ENCODE results near the gene GRIPAP1.
A peak's percentile ranks its signal among the peaks of the same experiment; 100 is the strongest.

GRIPAP1 gene

DNA sequence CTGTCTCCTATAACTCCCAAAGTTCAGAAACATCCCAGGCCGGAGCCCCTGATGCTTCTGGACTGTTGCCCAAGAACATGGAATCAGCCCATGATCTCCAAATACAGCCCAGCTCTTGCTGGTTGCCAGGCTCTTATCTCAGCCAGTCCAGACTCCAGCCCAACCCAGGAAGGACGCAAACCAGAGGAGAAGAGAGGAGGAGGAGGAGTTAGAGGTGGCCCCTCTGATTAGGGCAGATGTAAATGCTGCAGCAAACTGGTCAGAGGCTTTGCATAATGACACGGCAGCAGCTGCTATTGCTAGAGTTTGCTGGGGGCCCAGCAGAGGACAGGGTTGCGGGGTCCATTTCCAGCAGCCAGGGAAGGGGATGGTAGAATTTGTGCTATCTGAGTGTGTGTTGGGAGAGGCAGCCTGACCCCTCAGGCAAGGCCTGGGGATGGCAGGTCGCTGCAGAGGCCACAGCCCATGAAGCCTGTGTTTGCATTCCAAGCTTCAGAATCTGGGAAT is 40.4 kb downstream of the GRIPAP1 start:
- WGBS (ENCODE audit: insufficient coverage, insufficient read length), result no CpG with 5 or more reads among the region's 5 CpGs
- H3K27me3 ChIP-seq (ENCODE audit: control insufficient read depth, insufficient read depth, low read length), result no peaks in the 10 kb centered on the region
- H3K27ac ChIP-seq (ENCODE audit: low read length), result no peak overlapping the region
- no peaks in the 10 kb centered on the region for H3K36me3 ChIP-seq (ENCODE audit: control insufficient read depth, insufficient read depth, low read length)
- H3K4me3 ChIP-seq (ENCODE audit: low read length), result no peak overlapping the region
- H3K9me3 ChIP-seq (ENCODE audit: control insufficient read depth, insufficient read depth, low read length), result no peaks in the 10 kb centered on the region
- DNase-seq (ENCODE audit: low read depth, low spot score), result no peak
- no peaks in the 10 kb centered on the region for H3K4me1 ChIP-seq (ENCODE audit: control insufficient read depth, insufficient read depth, low read length)

DNA sequence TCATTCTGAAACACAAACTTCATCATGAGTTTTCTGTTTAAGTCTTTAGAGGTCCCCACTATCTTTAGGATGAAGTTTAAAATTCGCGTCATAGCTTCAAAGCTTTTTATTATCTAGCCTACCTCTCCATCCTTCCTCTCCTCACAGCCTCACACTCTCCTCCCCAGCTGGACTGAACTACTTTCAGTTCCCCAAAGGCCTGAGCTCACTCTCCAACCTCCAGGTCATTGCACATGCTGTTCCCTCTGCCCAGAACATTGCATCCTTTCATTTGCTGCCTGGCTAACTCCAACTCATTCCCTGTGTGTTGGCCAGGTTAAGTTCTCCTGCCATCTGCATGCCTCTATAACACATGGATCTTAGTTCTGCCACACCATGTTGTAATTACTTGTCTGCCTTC is 41.8 kb downstream of the GRIPAP1 start:
- Histone ChIP-seq H3K36me3 (ENCODE audit: control insufficient read depth, insufficient read depth, low read length) (peaks cover 1% of the 10 kb centered on the region; the same call in 1 of the 2 replicates), H3K4me1 (ENCODE audit: control insufficient read depth, insufficient read depth, low read length) (no peaks in the 10 kb centered on the region), H3K4me3 (ENCODE audit: low read length) (no peak overlapping the region), H3K27me3 (ENCODE audit: control insufficient read depth, insufficient read depth, low read length) (no peaks in the 10 kb centered on the region), H3K27ac (ENCODE audit: low read length) (no peak overlapping the region), H3K9me3 (ENCODE audit: control insufficient read depth, insufficient read depth, low read length) (no peaks in the 10 kb centered on the region)
- no peak for DNase-seq (ENCODE audit: low read depth, low spot score)
- WGBS (ENCODE audit: insufficient coverage, insufficient read length), result no CpG with 5 or more reads among the region's 2 CpGs

DNA sequence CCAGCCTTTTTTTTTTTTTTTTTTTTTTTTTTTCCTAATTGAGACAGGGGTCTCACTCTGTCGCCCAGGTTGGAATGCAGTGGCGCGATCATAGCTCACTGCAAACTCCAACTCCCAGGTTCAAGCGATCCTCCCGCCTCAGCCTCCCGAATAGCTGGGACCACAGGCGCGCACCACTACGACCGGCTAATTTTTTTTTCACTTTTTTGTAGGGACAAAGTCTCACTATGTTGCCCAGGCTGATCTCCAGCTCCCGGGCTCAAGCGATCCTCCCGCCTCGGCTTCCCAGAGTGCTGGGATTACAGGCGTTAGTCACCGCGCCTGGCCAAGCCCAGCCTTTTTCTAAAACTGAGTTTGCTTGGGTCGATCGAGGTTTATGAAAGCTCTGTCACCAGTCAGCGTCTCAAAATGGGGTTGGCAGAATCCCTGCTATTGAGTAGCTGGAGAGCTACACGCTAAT is 43.4 kb downstream of the GRIPAP1 start:
- no peaks in the 10 kb centered on the region for H3K4me1 ChIP-seq (ENCODE audit: control insufficient read depth, insufficient read depth, low read length)
- H3K27ac ChIP-seq (ENCODE audit: low read length), result no peak overlapping the region
- H3K9me3 ChIP-seq (ENCODE audit: control insufficient read depth, insufficient read depth, low read length), result no peaks in the 10 kb centered on the region
- WGBS (ENCODE audit: insufficient coverage, insufficient read length), result no CpG with 5 or more reads among the region's 21 CpGs
- H3K27me3 ChIP-seq (ENCODE audit: control insufficient read depth, insufficient read depth, low read length), result no peaks in the 10 kb centered on the region
- no peak for DNase-seq (ENCODE audit: low read depth, low spot score)
- H3K36me3 ChIP-seq (ENCODE audit: control insufficient read depth, insufficient read depth, low read length), result peaks cover 4% of the 10 kb centered on the region; the same call in 1 of the 2 replicates
- H3K4me3 ChIP-seq (ENCODE audit: low read length), result peak overlapping the region; percentile 50; the same call in 1 of the 2 replicates

DNA sequence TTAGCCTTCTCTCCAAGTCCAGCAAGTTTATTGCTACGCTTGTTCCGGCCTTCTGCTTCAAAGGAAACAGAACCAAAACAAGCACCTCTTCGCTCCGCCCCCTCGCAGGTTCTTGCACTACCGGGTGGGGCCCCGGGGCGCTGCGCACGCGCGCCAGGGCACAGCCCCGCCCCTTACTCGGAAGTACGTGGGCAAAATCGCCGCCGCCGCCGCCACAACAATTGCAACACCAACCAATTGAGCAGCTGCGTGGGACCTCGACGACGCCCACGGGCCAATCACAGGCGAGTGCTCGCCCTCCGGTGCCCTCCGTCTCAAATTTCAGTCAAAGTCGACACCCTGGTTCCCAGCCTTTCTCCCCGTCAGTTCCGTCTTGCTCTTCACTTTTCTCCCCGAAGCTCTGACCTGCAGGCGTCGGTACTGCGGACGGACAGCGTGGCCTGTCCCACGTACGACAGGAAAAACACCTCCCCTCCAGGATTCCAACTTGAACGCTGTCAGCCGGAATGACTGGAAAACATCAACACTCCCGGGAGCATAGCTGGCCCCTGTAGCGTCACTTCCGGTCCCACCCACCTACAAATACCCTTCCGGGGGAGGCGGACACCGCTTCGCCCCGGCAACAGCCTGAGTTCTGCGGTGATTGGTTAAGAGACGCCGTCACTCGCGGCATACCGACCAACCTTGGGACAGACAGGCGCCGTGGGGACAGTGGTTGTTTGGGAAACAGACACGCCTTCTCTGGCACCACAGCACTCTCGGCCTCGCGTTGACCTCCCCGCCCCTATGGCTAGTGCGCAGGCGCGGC is 44.0 kb downstream of the GRIPAP1 start:
- Histone ChIP-seq H3K27ac (ENCODE audit: low read length) (no peak overlapping the region), H3K9me3 (ENCODE audit: control insufficient read depth, insufficient read depth, low read length) (no peaks in the 10 kb centered on the region), H3K36me3 (ENCODE audit: control insufficient read depth, insufficient read depth, low read length) (peaks cover 4% of the 10 kb centered on the region; the same call in 1 of the 2 replicates), H3K27me3 (ENCODE audit: control insufficient read depth, insufficient read depth, low read length) (no peaks in the 10 kb centered on the region), H3K4me1 (ENCODE audit: control insufficient read depth, insufficient read depth, low read length) (no peaks in the 10 kb centered on the region), H3K4me3 (ENCODE audit: low read length) (peak overlapping the region; percentile 71; the same call in 1 of the 2 replicates)
- peak; percentile 84 for DNase-seq (ENCODE audit: low read depth, low spot score)
- WGBS (ENCODE audit: insufficient coverage, insufficient read length), result no CpG with 5 or more reads among the region's 66 CpGs

DNA sequence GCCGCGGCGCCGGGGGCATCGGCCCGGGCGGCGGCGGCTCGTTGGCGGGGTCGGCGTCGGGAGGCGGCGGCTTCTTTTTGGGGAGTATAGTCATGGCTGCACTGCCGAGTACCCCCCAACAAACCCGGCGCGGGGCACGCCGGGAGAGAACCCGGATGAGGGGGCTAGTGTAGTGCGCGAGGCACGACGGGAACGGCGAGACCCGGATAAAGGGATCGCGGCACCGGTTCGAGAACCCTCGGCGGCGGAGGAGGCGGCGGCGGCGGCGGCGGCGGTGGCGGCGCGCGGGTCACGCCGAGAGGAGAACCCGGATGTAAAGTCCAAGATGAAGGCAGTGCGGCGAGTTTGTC is 44.6 kb downstream of the GRIPAP1 start, which contains the start of gene OTUD5:
Gene OTUD5, minus strand, starts transcription at position 131 of the 350 bp plus-strand sequence. Its CDS starts 37 bp downstream, at position 94.
- DNase-seq (ENCODE audit: low read depth, low spot score), result no peak

GRCh38 chrX:48956728-48957414 is 45.2 kb downstream of the GRIPAP1 start:
- no peaks in the 10 kb centered on the region for H3K4me1 ChIP-seq (ENCODE audit: control insufficient read depth, insufficient read depth, low read length)
- no peaks in the 10 kb centered on the region for H3K9me3 ChIP-seq (ENCODE audit: control insufficient read depth, insufficient read depth, low read length)
- no peaks in the 10 kb centered on the region for H3K27me3 ChIP-seq (ENCODE audit: control insufficient read depth, insufficient read depth, low read length)
- WGBS (ENCODE audit: insufficient coverage, insufficient read length), result no CpG with 5 or more reads among the region's 61 CpGs
- peaks cover 4% of the 10 kb centered on the region; the same call in 1 of the 2 replicates for H3K36me3 ChIP-seq (ENCODE audit: control insufficient read depth, insufficient read depth, low read length)
- H3K4me3 ChIP-seq (ENCODE audit: low read length), result peak overlapping the region; percentile 71; the same call in 1 of the 2 replicates
- no peak for DNase-seq (ENCODE audit: low read depth, low spot score)
- H3K27ac ChIP-seq (ENCODE audit: low read length), result no peak overlapping the region

More for the DNA sequence above, 44.6 kb downstream of the GRIPAP1 start, which contains the start of gene OTUD5:
- no peaks in the 10 kb centered on the region for H3K27me3 ChIP-seq (ENCODE audit: control insufficient read depth, insufficient read depth, low read length)
- no CpG with 5 or more reads among the region's 53 CpGs for WGBS (ENCODE audit: insufficient coverage, insufficient read length)
- H3K36me3 ChIP-seq (ENCODE audit: control insufficient read depth, insufficient read depth, low read length), result peaks cover 4% of the 10 kb centered on the region; the same call in 1 of the 2 replicates
- no peaks in the 10 kb centered on the region for H3K4me1 ChIP-seq (ENCODE audit: control insufficient read depth, insufficient read depth, low read length)
- H3K9me3 ChIP-seq (ENCODE audit: control insufficient read depth, insufficient read depth, low read length), result no peaks in the 10 kb centered on the region
- no peak within 1 kb of the TSS for H3K27ac ChIP-seq (ENCODE audit: low read length)
- peak within 1 kb of the TSS; percentile 71; the same call in 1 of the 2 replicates for H3K4me3 ChIP-seq (ENCODE audit: low read length)

DNA sequence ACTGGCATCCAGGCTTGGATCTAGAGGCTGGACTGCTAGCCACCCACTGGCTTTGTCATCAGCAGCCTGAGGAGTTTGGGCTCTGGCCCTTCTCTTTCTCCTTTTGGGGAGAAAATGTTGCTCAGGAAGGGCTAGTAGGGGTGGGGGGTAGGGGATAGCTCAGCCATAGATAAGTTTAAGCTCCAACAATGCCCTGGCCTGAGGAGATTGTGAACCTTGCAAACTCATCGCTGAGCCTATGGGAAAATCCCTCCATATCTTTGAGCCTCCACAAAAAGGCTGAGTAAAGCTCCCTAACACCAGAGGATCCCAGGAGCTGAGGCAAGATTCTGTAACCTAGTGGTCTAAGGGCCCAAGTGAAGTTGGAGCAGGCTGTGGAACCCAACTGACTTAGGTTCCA is 53.5 kb downstream of the GRIPAP1 start:
- H3K4me1 ChIP-seq (ENCODE audit: control insufficient read depth, insufficient read depth, low read length), result no peaks in the 10 kb centered on the region
- H3K27me3 ChIP-seq (ENCODE audit: control insufficient read depth, insufficient read depth, low read length), result no peaks in the 10 kb centered on the region
- no peak overlapping the region for H3K27ac ChIP-seq (ENCODE audit: low read length)
- WGBS (ENCODE audit: insufficient coverage, insufficient read length), result no CpG with 5 or more reads among the region's 1 CpG
- H3K36me3 ChIP-seq (ENCODE audit: control insufficient read depth, insufficient read depth, low read length), result no peaks in the 10 kb centered on the region
- DNase-seq (ENCODE audit: low read depth, low spot score), result no peak
- H3K9me3 ChIP-seq (ENCODE audit: control insufficient read depth, insufficient read depth, low read length), result no peaks in the 10 kb centered on the region
- H3K4me3 ChIP-seq (ENCODE audit: low read length), result no peak overlapping the region

DNA sequence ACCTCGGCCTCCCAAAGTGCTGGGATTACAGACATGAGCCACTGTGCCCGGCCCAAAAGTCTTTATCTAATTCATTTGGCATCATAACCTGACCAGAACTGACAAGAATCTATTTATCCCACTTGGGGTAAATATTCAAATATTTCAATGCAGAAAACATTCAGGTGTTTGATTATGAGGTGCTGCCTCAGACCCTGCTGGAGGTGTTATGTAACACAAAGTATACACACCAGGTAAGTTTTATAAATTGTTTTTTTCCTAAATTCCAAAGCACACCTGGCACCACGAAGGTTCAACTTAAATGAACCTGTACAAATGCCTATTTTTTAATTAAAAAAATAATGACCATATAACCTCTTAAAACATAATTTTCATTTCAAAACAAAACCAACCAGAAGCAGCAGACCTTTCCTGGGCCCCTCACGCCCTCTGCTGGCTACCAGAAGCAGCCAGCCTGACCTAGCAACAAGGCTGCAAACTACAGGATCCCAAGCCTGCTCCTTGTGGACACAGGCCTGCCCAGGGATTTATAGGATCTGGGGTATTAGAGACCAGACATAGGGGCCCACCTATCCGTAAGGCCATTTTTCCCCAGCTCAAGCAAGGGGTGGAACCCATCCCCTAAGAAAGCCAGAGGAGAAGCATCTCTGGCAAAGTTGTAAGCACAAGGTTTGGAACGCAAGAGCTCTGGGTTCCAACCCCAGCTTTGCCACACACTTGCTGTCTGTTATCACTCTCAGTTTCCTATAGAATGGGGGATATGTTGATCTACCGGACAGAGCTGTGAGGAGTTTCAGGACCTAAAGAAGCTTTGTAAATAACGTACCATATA is 56.3 kb downstream of the GRIPAP1 start:
- no peak overlapping the region for H3K4me3 ChIP-seq (ENCODE audit: low read length)
- DNase-seq (ENCODE audit: low read depth, low spot score), result no peak
- no peaks in the 10 kb centered on the region for H3K9me3 ChIP-seq (ENCODE audit: control insufficient read depth, insufficient read depth, low read length)
- WGBS (ENCODE audit: insufficient coverage, insufficient read length), result no CpG with 5 or more reads among the region's 8 CpGs
- H3K36me3 ChIP-seq (ENCODE audit: control insufficient read depth, insufficient read depth, low read length), result no peaks in the 10 kb centered on the region
- no peaks in the 10 kb centered on the region for H3K4me1 ChIP-seq (ENCODE audit: control insufficient read depth, insufficient read depth, low read length)
- no peak overlapping the region for H3K27ac ChIP-seq (ENCODE audit: low read length)
- H3K27me3 ChIP-seq (ENCODE audit: control insufficient read depth, insufficient read depth, low read length), result no peaks in the 10 kb centered on the region

- H3K4me3 ChIP-seq (ENCODE audit: low read length), result no peak overlapping the region
- no peaks in the 10 kb centered on the region for H3K27me3 ChIP-seq (ENCODE audit: control insufficient read depth, insufficient read depth, low read length)
- H3K9me3 ChIP-seq (ENCODE audit: control insufficient read depth, insufficient read depth, low read length), result no peaks in the 10 kb centered on the region
- peaks cover 2% of the 10 kb centered on the region; the same call in 1 of the 2 replicates for H3K36me3 ChIP-seq (ENCODE audit: control insufficient read depth, insufficient read depth, low read length)
- H3K27ac ChIP-seq (ENCODE audit: low read length), result no peak overlapping the region
- DNase-seq (ENCODE audit: low read depth, low spot score), result no peak
- H3K4me1 ChIP-seq (ENCODE audit: control insufficient read depth, insufficient read depth, low read length), result no peaks in the 10 kb centered on the region
- no CpG with 5 or more reads among the region's 2 CpGs for WGBS (ENCODE audit: insufficient coverage, insufficient read length)
These were observed 59.2 kb downstream of the GRIPAP1 start for GRCh38 chrX:48942895-48943294.

Data from iPS DF 6.9 (cell line).